ENCODE results near the gene IL12RB1.

- TF ChIP-seq TCF7L2 (IDR thresholded peaks at IDR 0.05; ENCODE audit: low read depth, low read length) (no peak), CTCF (IDR thresholded peaks at IDR 0.05) (no peak)
Observed at GRCh38 chr19:18119717-18120105, 33.0 kb upstream of the IL12RB1 start.
